Activated gamma-delta T cell treated with Interleukin-2 at 50 U/mL for 16 hours (primary cell): Measurements from ENCODE around the gene ATE1.
"Not testable (repeated sequence)": the region's sequence is repeated elsewhere in the genome, so short reads cannot be mapped to it uniquely, and the experiment has no call there.

Experiments
- DNase-seq: peaks from one replicate; pipeline ENCODE4 v3.0.0-alpha.2; 2020

ATE1 gene

GRCh38 chr10:121828045-121828444, 99.8 kb downstream of the ATE1 start:
- no peak for DNase-seq

DNA sequence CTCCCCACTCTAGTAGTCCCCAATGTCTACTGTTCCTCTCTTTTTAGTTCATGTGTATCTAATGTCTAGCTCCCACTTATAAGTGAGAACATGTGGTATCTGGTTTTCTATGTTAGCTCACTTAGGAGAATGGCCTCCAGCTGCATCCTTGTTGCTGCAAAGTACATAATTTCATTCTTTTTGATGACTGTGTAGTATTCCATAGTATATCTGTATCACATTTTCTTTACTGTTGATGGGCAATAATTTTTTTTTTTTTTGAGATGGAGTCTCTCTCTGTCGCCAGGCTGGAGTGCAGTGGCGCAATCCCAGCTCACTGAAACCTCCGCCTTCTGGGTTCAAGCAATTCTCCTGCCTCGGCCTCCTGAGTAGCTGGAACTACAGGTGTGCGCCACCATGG, 101.1 kb downstream of the ATE1 start:
- DNase-seq = not testable (repeated sequence)

DNA sequence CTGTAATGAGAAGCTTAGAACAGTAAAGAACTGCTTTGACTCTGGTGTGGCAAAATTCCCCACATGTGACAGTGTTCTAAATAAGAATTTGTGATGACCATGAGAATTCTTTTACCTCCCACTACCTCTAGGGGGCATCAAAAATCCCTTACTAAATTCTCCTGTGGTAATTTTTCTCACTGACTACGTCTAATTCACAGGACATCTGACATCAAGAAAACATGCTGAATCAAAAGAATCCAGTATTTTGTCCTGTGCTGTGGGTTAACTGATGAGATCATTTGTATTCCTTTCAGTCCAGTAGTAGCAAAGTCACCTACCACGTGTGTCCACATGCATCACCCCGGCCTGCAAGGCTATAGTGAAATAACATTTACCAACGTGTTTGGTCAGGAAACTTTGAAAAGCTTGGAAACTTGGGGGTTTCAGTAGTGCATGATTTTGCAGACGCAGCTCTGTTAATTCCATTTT, 103.8 kb downstream of the ATE1 start:
- DNase-seq = no peak

DNA sequence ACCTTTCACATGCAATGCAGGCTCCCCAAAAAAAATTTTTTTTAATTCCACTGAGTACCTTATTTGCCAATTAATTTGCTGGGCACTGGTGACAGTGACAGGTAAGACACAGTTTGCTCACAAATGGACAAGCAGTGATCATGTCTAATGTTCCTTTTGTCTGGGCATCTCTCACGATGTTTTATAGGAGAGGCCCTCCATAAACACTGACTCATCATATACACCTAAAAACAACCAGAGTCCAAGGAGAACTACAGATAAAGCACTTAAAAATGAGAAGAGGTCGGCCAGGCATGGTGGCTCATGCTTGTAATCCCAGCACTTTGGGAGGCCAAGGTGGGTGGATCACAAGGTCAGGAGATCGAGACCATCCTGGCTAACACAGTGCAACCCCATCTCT, 105.1 kb downstream of the ATE1 start:
- no peak for DNase-seq

- DNase-seq = no peak
Measured at GRCh38 chr10:121822180-121822579, 105.7 kb downstream of the ATE1 start.

DNA sequence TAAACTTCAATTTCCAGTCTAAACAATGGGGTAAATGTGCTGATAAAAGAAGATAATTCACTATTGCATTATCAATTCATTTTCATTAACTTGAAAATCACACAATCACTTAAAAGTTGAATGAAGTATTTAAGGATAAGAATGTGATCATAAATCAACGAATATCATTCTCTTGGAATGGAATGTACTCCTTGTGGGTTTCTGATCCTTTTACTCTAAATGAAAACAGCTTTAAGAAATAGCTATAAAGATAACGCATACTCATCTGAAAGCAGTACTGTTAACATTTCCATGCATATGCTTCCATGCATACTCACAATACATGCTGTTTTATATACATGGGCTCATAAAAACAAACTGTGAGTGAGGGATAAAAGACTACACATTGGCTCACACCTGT, 108.8 kb downstream of the ATE1 start:
- DNase-seq = no peak

GRCh38 chr10:121818599-121818998, 109.2 kb downstream of the ATE1 start:
- DNase-seq = no peak

DNA sequence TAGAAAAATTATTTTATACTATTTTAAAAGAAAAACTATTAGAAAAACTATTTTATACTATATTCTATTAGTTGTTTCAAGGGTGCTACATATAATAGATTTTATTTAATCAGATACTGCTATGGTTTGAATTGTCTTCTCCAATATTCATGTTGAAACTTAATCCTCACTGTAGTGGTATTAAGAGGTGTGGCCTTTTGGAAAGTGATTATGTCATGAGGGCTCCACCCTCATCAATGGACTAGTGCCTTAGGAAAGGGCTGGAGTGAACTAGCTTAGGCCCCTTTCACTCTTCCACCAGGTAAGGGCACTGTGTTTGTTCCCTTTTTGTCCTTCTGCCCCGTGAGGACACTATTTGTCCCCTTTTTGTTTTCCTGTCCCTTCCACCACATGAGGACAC, 111.6 kb downstream of the ATE1 start:
- DNase-seq = no peak

GRCh38 chr10:121813857-121814256, 114.0 kb downstream of the ATE1 start:
- no peak for DNase-seq

DNA sequence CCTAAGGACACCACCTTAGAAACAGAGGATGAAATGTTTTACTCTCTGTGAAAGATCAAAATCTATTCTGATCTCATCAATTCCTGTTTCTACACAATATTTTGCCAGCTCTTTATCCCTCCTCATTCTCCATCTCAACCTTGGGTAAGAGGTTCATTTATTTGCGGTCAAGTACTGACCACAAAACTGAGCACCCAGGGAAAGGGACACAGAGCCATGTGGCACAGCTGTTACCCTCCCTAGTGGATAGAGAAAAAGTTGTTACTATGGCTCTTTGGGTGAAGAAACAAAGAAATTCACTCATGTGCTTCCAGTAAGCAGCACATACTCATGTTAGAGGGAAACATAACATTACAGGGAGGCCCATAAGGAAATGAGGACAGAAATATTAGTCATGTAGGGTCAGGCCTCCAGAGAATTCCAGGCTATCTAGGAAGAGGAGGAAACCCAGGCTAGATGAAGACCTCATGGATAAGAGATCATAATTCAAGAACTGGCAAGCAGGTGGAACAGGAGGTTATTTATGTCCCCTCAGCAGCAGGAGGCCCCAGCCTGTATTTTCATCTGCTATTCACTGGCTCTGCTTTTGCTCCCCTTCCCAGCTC, 114.5 kb downstream of the ATE1 start:
- no peak for DNase-seq

GRCh38 chr10:121812031-121812430, 115.8 kb downstream of the ATE1 start:
- no peak for DNase-seq

DNA sequence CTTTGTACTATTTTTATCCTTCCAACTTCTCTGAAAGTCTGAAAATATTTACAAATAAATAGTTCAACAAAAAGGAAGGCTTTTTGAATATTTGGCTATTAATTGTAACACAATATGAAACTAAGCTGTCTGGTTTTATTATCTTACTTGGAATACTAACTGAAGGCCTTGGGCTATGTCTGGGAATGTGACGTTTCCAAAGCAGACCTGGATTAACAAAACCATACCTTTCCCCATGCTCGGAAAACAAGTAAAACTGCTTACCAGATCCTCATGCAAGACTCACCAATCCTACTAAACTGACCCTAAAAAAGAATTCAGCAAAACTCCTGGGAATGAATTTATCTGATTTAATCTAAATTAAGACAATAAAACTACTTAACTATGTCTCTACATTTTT, 116.4 kb downstream of the ATE1 start:
- no peak for DNase-seq

GRCh38 chr10:121808835-121809234, 119.0 kb downstream of the ATE1 start:
- DNase-seq = no peak

DNA sequence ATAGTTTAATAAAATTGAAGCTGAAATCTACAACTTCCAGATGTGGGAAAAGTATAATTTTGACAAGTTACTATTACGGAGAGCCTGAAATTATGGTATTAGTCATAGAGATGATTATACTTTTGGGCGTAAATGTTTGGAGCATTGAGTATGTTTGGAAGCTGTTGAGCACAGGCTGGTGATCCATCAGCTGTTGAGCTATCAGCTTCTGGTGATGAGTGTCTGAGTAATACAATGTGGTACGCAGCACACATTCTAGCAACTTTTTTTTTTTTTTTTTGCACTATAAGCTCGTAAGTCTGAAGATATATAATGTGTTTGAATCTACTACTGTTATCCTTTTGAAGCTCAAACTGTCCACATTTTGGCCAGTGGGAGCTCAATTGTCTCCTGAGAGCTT, 123.4 kb downstream of the ATE1 start:
- no peak for DNase-seq

DNA sequence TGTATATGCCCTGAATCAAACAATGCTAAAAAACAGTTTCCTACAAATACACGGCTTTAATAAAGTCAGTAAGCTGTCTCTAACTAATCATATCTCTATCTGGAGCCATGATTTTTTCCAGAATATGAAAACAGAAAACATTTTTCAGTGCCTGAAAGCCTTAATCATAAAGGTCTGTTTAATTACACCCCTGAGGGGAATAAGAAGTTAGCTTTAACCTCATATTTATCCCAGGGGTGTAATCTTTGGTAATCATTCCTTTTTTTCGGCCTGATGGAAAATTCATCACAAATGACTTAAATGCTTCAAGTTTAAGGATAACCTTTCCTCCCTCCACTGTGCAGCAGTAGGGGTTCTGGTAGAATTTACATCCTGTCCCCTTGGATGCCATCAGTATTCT, 124.2 kb downstream of the ATE1 start:
- DNase-seq = no peak

GRCh38 chr10:121800831-121801230, 127.0 kb downstream of the ATE1 start:
- DNase-seq = no peak

GRCh38 chr10:121800146-121800545, 127.7 kb downstream of the ATE1 start:
- DNase-seq = no peak

GRCh38 chr10:121797490-121797889, 130.3 kb downstream of the ATE1 start:
- DNase-seq = no peak

DNA sequence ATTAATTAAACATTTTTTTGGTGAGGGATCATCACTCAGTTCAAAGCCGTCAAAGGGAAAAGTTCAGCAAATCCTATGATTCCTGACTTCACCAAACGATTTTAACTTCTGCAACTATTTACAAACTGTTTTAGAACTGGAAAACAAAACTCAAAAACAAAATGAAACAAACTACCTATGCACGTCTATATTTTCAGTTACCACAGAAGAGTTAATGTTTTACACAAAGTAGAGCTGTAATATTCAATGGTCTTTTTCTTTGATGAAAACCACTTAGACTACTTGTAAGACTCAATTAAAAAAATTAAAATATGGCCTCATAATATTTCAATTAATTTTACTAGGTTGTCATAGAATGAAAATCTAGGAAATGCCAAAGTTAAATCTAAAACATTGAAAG, 131.5 kb downstream of the ATE1 start:
- no peak for DNase-seq

DNA sequence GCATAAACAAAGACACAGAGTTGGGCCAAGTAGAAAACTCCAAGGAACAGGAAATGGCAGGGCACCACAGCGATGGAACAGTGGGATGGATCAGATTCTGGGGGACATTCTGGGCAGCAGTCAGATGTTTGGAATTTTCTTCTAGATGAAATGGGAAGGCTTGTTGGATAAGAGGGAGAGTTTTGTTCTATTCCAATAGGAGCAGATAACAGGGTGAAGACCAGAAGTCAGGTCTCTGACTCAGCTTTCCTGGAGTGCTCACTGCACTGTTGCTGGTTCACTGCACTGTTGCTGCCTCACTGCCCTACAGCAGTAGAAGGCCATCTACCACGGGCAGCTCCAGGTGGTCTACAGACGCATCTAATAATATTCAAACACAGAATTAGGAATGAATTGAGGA, 135.6 kb downstream of the ATE1 start:
- DNase-seq = no peak

DNA sequence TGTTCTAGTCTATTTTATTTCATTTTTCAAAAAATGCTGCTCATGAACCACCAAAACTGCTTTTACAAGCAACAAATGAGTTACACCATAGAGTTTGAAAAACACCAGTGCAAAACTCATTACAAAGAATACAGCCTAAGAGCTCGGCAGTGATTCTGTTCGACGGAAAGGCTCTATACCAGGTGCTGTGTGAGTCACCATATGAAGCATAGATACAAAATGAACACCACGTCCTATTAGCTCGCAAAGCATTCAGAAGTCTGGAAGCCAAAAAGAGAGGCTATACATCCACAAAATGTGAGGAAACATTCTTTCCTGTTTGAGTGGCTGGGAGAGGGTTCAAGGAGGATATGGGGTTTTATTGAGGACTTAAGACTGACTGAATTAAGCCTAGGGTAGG, 136.1 kb downstream of the ATE1 start:
- DNase-seq = no peak

DNA sequence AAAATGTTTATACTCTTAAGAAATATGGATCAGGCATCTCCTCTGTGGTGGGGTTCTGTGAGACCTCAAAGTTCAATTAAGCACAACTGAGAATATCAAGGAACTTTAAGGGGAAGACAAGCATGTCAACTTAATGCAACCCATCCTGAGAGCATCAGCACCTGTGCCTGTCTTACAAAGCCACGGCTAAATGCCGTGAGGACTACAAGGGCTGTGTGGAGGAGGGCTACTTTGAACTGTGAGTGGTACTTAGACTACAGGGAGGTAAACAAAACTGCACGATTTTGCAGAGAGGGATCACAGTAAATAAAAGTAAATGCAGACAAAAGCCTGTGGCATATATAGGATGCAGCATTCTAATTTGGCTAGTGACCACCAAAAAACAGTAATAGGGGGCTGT, 139.1 kb downstream of the ATE1 start:
- no peak for DNase-seq

- no peak for DNase-seq
Measured at GRCh38 chr10:121788115-121788514, 139.7 kb downstream of the ATE1 start.

DNA sequence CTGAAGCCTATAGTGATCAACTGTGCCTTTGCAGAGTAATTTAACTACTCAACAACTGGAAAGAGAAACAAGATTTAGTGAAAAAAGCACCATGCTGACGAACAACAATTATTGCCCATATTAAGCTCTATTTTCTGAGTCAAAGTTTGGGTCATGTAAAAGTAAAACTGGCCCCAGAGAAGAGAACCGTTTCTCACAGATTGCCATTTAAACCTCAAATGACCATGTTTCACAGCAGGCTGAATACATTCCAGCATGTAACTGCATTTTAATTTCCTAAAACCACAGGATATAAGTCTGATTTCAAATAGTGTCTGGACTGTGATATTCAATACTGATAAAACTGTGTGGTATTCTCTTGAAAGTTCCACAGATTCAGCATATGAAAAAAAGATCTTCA, 140.7 kb downstream of the ATE1 start:
- DNase-seq = no peak

GRCh38 chr10:121783782-121784372, 144.0 kb downstream of the ATE1 start:
- no peak for DNase-seq
